ENCODE results near the gene PYGB.
"Not testable (repeated sequence)": the region's sequence is repeated elsewhere in the genome, so short reads cannot be mapped to it uniquely, and the experiment has no call there.

The PYGB gene

GRCh38 chr20:25249198-25249931 lies 1.5 kb downstream of the PYGB start:
- no peak for DNase-seq (ENCODE audit: low read depth)

- no peak for DNase-seq (ENCODE audit: low read depth)
Observed at GRCh38 chr20:25250508-25250907, 2.6 kb downstream of the PYGB start.

GRCh38 chr20:25251019-25251418 lies 3.1 kb downstream of the PYGB start:
- DNase-seq (ENCODE audit: low read depth) = no peak

GRCh38 chr20:25251558-25251957 lies 3.7 kb downstream of the PYGB start:
- peak; percentile 27 for DNase-seq (ENCODE audit: low read depth)

- no peak for DNase-seq (ENCODE audit: low read depth)
Observed at GRCh38 chr20:25252230-25252651, 4.4 kb downstream of the PYGB start.

- DNase-seq (ENCODE audit: low read depth) = no peak
Observed at GRCh38 chr20:25252686-25253421, 5.0 kb downstream of the PYGB start.

GRCh38 chr20:25253606-25254275 lies 5.9 kb downstream of the PYGB start:
- DNase-seq (ENCODE audit: low read depth) = no peak

- no peak for DNase-seq (ENCODE audit: low read depth)
Observed at GRCh38 chr20:25254571-25254970, 6.7 kb downstream of the PYGB start.

GRCh38 chr20:25254986-25255680 lies 7.2 kb downstream of the PYGB start:
- no peak for DNase-seq (ENCODE audit: low read depth)

GRCh38 chr20:25256226-25256859 lies 8.5 kb downstream of the PYGB start:
- DNase-seq (ENCODE audit: low read depth) = peak; percentile 56

GRCh38 chr20:25257130-25257529 lies 9.2 kb downstream of the PYGB start:
- no peak for DNase-seq (ENCODE audit: low read depth)

- DNase-seq (ENCODE audit: low read depth) = no peak
Observed at GRCh38 chr20:25257756-25258475, 10.0 kb downstream of the PYGB start.

- DNase-seq (ENCODE audit: low read depth) = no peak
Observed at GRCh38 chr20:25258476-25258805, 10.6 kb downstream of the PYGB start.

GRCh38 chr20:25258828-25259227 lies 10.9 kb downstream of the PYGB start:
- no peak for DNase-seq (ENCODE audit: low read depth)

- no peak for DNase-seq (ENCODE audit: low read depth)
Observed at GRCh38 chr20:25259358-25259757, 11.5 kb downstream of the PYGB start.

GRCh38 chr20:25259788-25260254 lies 11.9 kb downstream of the PYGB start:
- no peak for DNase-seq (ENCODE audit: low read depth)

- not testable (repeated sequence) for DNase-seq (ENCODE audit: low read depth)
Observed at GRCh38 chr20:25260770-25261437, 13.0 kb downstream of the PYGB start.

- DNase-seq (ENCODE audit: low read depth) = no peak
Observed at GRCh38 chr20:25269057-25269832, 21.4 kb downstream of the PYGB start.

- no peak for DNase-seq (ENCODE audit: low read depth)
Observed at GRCh38 chr20:25269833-25270170, 21.9 kb downstream of the PYGB start.

GRCh38 chr20:25270829-25271251 lies 23.0 kb downstream of the PYGB start:
- no peak for DNase-seq (ENCODE audit: low read depth)
